K562 (cell line): ENCODE results near the gene ZNF593OS.

Source experiments
- HEY1 ChIP-seq: fragments of 250-450 bp; sonication (Bioruptor Pico); IDR thresholded peaks from 2 replicates; pipeline ENCODE4 v1.5.0; 2020; ENCODE audit warnings: mild to moderate bottlenecking, moderate library complexity, borderline replicate concordance
- MYC ChIP-seq, 2 experiments: fragments of 250-450 bp in 1 of 2; sonication (Bioruptor Pico) in 1 of 2; IDR thresholded peaks; 2 replicates each; pipeline versions ENCODE4 v1.5.1 to v1.6.1; 2012 to 2021; ENCODE audit warnings: low read depth in 2 of 2, borderline replicate concordance in 1 of 2, improper control_type of control experiment in 1 of 2, low read length in 1 of 2, mild to moderate bottlenecking in 1 of 2, moderate library complexity in 1 of 2
- SP1 ChIP-seq: sonication (generic); formaldehyde crosslinking; IDR thresholded peaks from 2 replicates; pipeline ENCODE4 v1.8.1; 2022; ENCODE audit warnings: mild to moderate bottlenecking, missing genetic modification reagents
- USF2 ChIP-seq: sonication (generic); formaldehyde crosslinking; IDR thresholded peaks from 2 replicates; pipeline ENCODE4 v1.5.0; 2020; ENCODE audit warnings: missing genetic modification reagents
- TF ChIP-seq, protein P1 (sequence below): fragments of 250-450 bp; sonication (Bioruptor Pico); IDR thresholded peaks from 2 replicates; pipeline ENCODE4 v1.4.0; 2020
- TF ChIP-seq, protein P2 (sequence below), 3 experiments: IDR thresholded peaks in 2 of 3; conservative IDR thresholded peaks in 1 of 3; 2 replicates each; pipeline ENCODE4 v1.5.1; 2011 to 2012; ENCODE audit warnings: low read length in 3 of 3, mild to moderate bottlenecking in 3 of 3, control low read depth in 2 of 3, improper control_type of control experiment in 1 of 3, inconsistent platforms in 1 of 3, low read depth in 1 of 3, mixed read lengths in 1 of 3, moderate library complexity in 1 of 3; ENCODE audit not compliant: insufficient read depth in 2 of 3

- TF ChIP-seq SP1 (no peak), USF2 (CRISPR knock-in tag) (no peak), HEY1 (CRISPR knock-in tag) (no peak), MYC (IDR thresholded peaks at IDR 0.05; ENCODE audit: low read depth, low read length) (no peak), MYC (CRISPR knock-in tag; IDR thresholded peaks at IDR 0.05; ENCODE audit: borderline replicate concordance, low read depth) (no peak)
- TF ChIP-seq, protein P1, sequence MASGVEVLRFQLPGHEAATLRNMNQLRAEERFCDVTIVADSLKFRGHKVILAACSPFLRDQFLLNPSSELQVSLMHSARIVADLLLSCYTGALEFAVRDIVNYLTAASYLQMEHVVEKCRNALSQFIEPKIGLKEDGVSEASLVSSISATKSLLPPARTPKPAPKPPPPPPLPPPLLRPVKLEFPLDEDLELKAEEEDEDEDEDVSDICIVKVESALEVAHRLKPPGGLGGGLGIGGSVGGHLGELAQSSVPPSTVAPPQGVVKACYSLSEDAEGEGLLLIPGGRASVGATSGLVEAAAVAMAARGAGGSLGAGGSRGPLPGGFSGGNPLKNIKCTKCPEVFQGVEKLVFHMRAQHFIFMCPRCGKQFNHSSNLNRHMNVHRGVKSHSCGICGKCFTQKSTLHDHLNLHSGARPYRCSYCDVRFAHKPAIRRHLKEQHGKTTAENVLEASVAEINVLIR (CRISPR knock-in tag), result no peak
- TF ChIP-seq, protein P2, sequence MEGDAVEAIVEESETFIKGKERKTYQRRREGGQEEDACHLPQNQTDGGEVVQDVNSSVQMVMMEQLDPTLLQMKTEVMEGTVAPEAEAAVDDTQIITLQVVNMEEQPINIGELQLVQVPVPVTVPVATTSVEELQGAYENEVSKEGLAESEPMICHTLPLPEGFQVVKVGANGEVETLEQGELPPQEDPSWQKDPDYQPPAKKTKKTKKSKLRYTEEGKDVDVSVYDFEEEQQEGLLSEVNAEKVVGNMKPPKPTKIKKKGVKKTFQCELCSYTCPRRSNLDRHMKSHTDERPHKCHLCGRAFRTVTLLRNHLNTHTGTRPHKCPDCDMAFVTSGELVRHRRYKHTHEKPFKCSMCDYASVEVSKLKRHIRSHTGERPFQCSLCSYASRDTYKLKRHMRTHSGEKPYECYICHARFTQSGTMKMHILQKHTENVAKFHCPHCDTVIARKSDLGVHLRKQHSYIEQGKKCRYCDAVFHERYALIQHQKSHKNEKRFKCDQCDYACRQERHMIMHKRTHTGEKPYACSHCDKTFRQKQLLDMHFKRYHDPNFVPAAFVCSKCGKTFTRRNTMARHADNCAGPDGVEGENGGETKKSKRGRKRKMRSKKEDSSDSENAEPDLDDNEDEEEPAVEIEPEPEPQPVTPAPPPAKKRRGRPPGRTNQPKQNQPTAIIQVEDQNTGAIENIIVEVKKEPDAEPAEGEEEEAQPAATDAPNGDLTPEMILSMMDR (IDR thresholded peaks at IDR 0.05 in 2 of 3, conservative IDR thresholded peaks at IDR 0.05 in 1 of 3; ENCODE audit: insufficient read depth in 2 of 3, low read depth in 1 of 3, low read length in 3 of 3), result no peak
Measured at GRCh38 chr1:26181586-26182382, 10.2 kb upstream of the ZNF593OS start.
